WI38 (cell line): ENCODE results near the gene OR2B6.

Source experiments
- H3K4me3 ChIP-seq: 2 replicates; pipeline ENCODE4 v1.5.1; 2011; ENCODE audit warnings: low read depth, mild to moderate bottlenecking, control low read depth, low read length
- CTCF ChIP-seq: IDR thresholded peaks from 2 replicates; pipeline ENCODE4 v1.5.1; 2012; ENCODE audit warnings: low read depth, mild to moderate bottlenecking, control low read depth, low read length

OR2B6 gene

GRCh38 chr6:28005975-28006374, 48.9 kb downstream of the OR2B6 start:
- H3K4me3 ChIP-seq: no peak overlapping the region
- no peak for TF ChIP-seq CTCF
